DMS53 treated with DMSO at 0.1 percent for 48 hours (cell line): ENCODE results near the gene FCRL4.

Experiments used
- DNase-seq: peaks from one replicate; lab custom pipeline; 2025; ENCODE audit not compliant: unreplicated experiment; lab: John Stamatoyannopoulos, UW

FCRL4 gene

GRCh38 chr1:157597959-157598667, at the start of gene FCRL4:
TSS of gene FCRL4 (minus strand) at chr1:157598085. CDS start at chr1:157597944, 141 bp downstream.
- DNase-seq, result no peak

GRCh38 chr1:157646144-157646543, 48.3 kb upstream of the FCRL4 start:
- no peak for DNase-seq

- no peak for DNase-seq
Measured at GRCh38 chr1:157641177-157641576, 43.3 kb upstream of the FCRL4 start.

- DNase-seq, result no peak
Measured at GRCh38 chr1:157639800-157640199, 41.9 kb upstream of the FCRL4 start.

GRCh38 chr1:157628773-157629172, 30.9 kb upstream of the FCRL4 start:
- no peak for DNase-seq

GRCh38 chr1:157626099-157626498, 28.2 kb upstream of the FCRL4 start:
- DNase-seq, result peak; percentile 32

- no peak for DNase-seq
Measured at GRCh38 chr1:157624471-157624870, 26.6 kb upstream of the FCRL4 start.

- no peak for DNase-seq
Measured at GRCh38 chr1:157622471-157622870, 24.6 kb upstream of the FCRL4 start.

GRCh38 chr1:157618190-157618589, 20.3 kb upstream of the FCRL4 start:
- no peak for DNase-seq

GRCh38 chr1:157600236-157600635, 2.4 kb upstream of the FCRL4 start:
- no peak for DNase-seq

GRCh38 chr1:157596384-157596783, 1.5 kb downstream of the FCRL4 start:
- no peak for DNase-seq

- DNase-seq, result no peak
Measured at GRCh38 chr1:157595356-157595755, 2.5 kb downstream of the FCRL4 start.

GRCh38 chr1:157585984-157586383, 11.9 kb downstream of the FCRL4 start:
- no peak for DNase-seq

- no peak for DNase-seq
Measured at GRCh38 chr1:157584503-157584902, 13.4 kb downstream of the FCRL4 start.

GRCh38 chr1:157580828-157581210, 17.1 kb downstream of the FCRL4 start:
- no peak for DNase-seq

GRCh38 chr1:157580179-157580827, 17.6 kb downstream of the FCRL4 start:
- peak; percentile 70 for DNase-seq

GRCh38 chr1:157577420-157577819, 20.5 kb downstream of the FCRL4 start:
- DNase-seq, result no peak

GRCh38 chr1:157575744-157576143, 22.1 kb downstream of the FCRL4 start:
- DNase-seq, result no peak

- peak; percentile 45 for DNase-seq
Measured at GRCh38 chr1:157574836-157575235, 23.0 kb downstream of the FCRL4 start.

GRCh38 chr1:157566484-157567300, 31.2 kb downstream of the FCRL4 start:
- DNase-seq, result no peak

GRCh38 chr1:157562515-157562914, 35.4 kb downstream of the FCRL4 start:
- no peak for DNase-seq

- DNase-seq, result no peak
Measured at GRCh38 chr1:157558119-157558518, 39.8 kb downstream of the FCRL4 start.
